K562 (cell line): ENCODE measurements around the gene TM9SF4. TPM values are rescaled to one million over a fixed set of nuclear protein-coding genes. Genes with fewer than 3 reads are reported as not detected.
A peak's percentile ranks its signal among the peaks of the same experiment; 100 is the strongest.

ENCODE experiments used
- ATAC-seq: fragments of 200-7000 bp; cut with Tn5 transposase; 3 replicates; pipeline ENCODE4 v1.9.1; 2020; ENCODE audit warnings: moderate library complexity
- BruUV-seq: library from RNA; stranded (reverse); fragments of 400-500 nt; replicated peaks from 2 replicates; lab custom pipeline; 2021; lab: Mats Ljungman, UMichigan
- CTCF ChIA-PET: fragments of 300-600 bp; formaldehyde crosslinking; extraction: SDS; loops from one replicate; lab custom pipeline; 2021; ENCODE audit warnings: low intra/inter-chr PET ratio; lab: Yijun Ruan, JAX
- POLR2A ChIA-PET: fragments of 300-600, 350-650 bp; sonication (Branson Sonifier 250); formaldehyde crosslinking; extraction: SDS; loops from one replicate; lab custom pipeline; 2021; ENCODE audit warnings: antibody characterized with exemption, inconsistent platforms; lab: Yijun Ruan, JAX
- DNase-seq, 4 experiments: peaks; one replicate each; pipeline versions ENCODE4 v3.0.0 to v3.0.0-alpha.2; 2011 to 2018; ENCODE audit warnings: low spot score in 3 of 4, mixed read lengths in 3 of 4; ENCODE audit errors: extremely low read depth in 1 of 4
- FAIRE-seq: peaks from 2 replicates; lab custom pipeline; 2011; peaks lifted over from hg19 to GRCh38; lab: Jason Lieb, UNC
- H2AFZ ChIP-seq: 2 replicates; pipeline ENCODE4 v1.6.0; 2011; ENCODE audit warnings: low read depth, low read length, control low read depth, inconsistent platforms
- H3K27ac ChIP-seq: fragments of 200-600 bp; 3 replicates; pipeline ENCODE4 v1.8.0; 2011; ENCODE audit warnings: low read depth, mild to moderate bottlenecking, control low read depth, inconsistent platforms, low read length, moderate library complexity, mixed read lengths; ENCODE audit errors: extremely low read depth
- H3K27me3 ChIP-seq, 2 experiments: fragments of 300-600 bp in 1 of 2; 2 replicates in 1 of 2; 3 replicates in 1 of 2; pipeline versions ENCODE4 v1.6.0 to v1.8.0; 2011; ENCODE audit warnings: inconsistent platforms in 2 of 2, low read length in 2 of 2, mild to moderate bottlenecking in 1 of 2, mixed read lengths in 1 of 2, moderate library complexity in 1 of 2; ENCODE audit not compliant: control insufficient read depth in 2 of 2, insufficient read depth in 2 of 2
- H3K36me3 ChIP-seq: fragments of 300-600 bp; 3 replicates; pipeline ENCODE4 v1.8.0; 2011; ENCODE audit warnings: mild to moderate bottlenecking, low read length, inconsistent platforms; ENCODE audit not compliant: control insufficient read depth, insufficient read depth
- H3K4me1 ChIP-seq, 2 experiments: fragments of 200-600 bp in 1 of 2; replicated peaks in 1 of 2; 2 replicates in 1 of 2; 3 replicates in 1 of 2; pipeline versions ENCODE4 v1.5.1 to v1.8.0; 2011; ENCODE audit warnings: inconsistent platforms in 2 of 2, low read length in 2 of 2, mild to moderate bottlenecking in 1 of 2, mixed read lengths in 1 of 2, moderate library complexity in 1 of 2; ENCODE audit not compliant: control insufficient read depth in 2 of 2, insufficient read depth in 2 of 2
- H3K4me2 ChIP-seq: 2 replicates; pipeline ENCODE4 v1.6.1; 2011; ENCODE audit warnings: low read length, control low read depth, inconsistent platforms, mixed read lengths; ENCODE audit not compliant: insufficient read depth
- H3K4me3 ChIP-seq: fragments of 200-600 bp; sonication (generic), shearing (Covaris generic); 2 replicates; pipeline ENCODE4 v1.5.1; 2016; ENCODE audit warnings: control low read depth, inconsistent platforms
- H3K79me2 ChIP-seq: fragments of 200-600 bp; 3 replicates; pipeline ENCODE4 v1.8.0; 2011; ENCODE audit warnings: low read length, inconsistent platforms; ENCODE audit not compliant: control insufficient read depth, insufficient read depth
- H3K9ac ChIP-seq, 2 experiments: 2 replicates each; pipeline versions ENCODE4 v1.6.0 to v1.6.1; 2011; ENCODE audit warnings: low read depth in 2 of 2, low read length in 2 of 2, control low read depth in 1 of 2, inconsistent platforms in 1 of 2, mild to moderate bottlenecking in 1 of 2, mixed read lengths in 1 of 2; ENCODE audit not compliant: insufficient read depth in 1 of 2
- H3K9me1 ChIP-seq: one replicate; pipeline ENCODE4 v1.6.0; 2011; ENCODE audit warnings: inconsistent platforms, mild to moderate bottlenecking, low read length, moderate library complexity; ENCODE audit not compliant: control insufficient read depth, insufficient read depth
- H3K9me3 ChIP-seq: replicated peaks from 2 replicates; pipeline ENCODE4 v1.5.1; 2011; ENCODE audit warnings: low read depth, low read length, inconsistent platforms; ENCODE audit not compliant: control insufficient read depth, insufficient read depth
- H4K20me1 ChIP-seq: replicated peaks from 2 replicates; pipeline ENCODE4 v1.6.1; 2011; ENCODE audit warnings: low read length, inconsistent platforms, mixed read lengths; ENCODE audit not compliant: control insufficient read depth, insufficient read depth
- ARID3A ChIP-seq: IDR thresholded peaks from 2 replicates; pipeline ENCODE4 v1.6.1; 2012; ENCODE audit warnings: low read depth, low read length, improper control_type of control experiment, borderline replicate concordance
- CEBPB ChIP-seq: fragments of 450-650 bp; IDR thresholded peaks from 2 replicates; pipeline ENCODE4 v1.6.1; 2016; ENCODE audit warnings: missing genetic modification characterization, missing compliant biosample characterization
- NR3C1 ChIP-seq: sonication (generic); formaldehyde crosslinking; IDR thresholded peaks from 2 replicates; pipeline ENCODE4 v1.8.1; 2022; ENCODE audit warnings: missing genetic modification reagents
- PATZ1 ChIP-seq: fragments of 250-450 bp; sonication (Bioruptor Pico); IDR thresholded peaks from 2 replicates; pipeline ENCODE4 v1.5.0; 2020; ENCODE audit warnings: mild to moderate bottlenecking, borderline replicate concordance
- WGBS: fragments of 100-300 bp; shearing (Covaris generic); methylation state at CpG from one replicate; pipeline ENCODE4 v1.1.6; 2016; ENCODE audit warnings: low coverage, mixed read lengths; ENCODE audit not compliant: insufficient coverage; ENCODE audit errors: missing lambda C conversion rate; 5-methylcytosine and 5-hydroxymethylcytosine counted together
- in situ Hi-C: fragments of 300-500 bp; cut with MboI; formaldehyde crosslinking; loops from 4 replicates; pipeline ENCODE4 v1.15.0; 2018; ENCODE audit warnings: inconsistent platforms, mixed read lengths
- intact Hi-C: fragments of 100-400 bp; cut with micrococcal nuclease; formaldehyde crosslinking; loops from 2 replicates; pipeline ENCODE4 v1.14.2; 2022
- polyA plus RNA-seq, 8 experiments: library from polyadenylated mRNA; depleted of rRNA in 4 of 8; stranded (reverse) in 5 of 8; unstranded in 3 of 8; fragments of >200 nt; fragmentation: Nextera tagmentation in 2 of 8; fragmentation: Illumina TruSeq in 1 of 8; extraction: Ambion mirVana in 2 of 8; extraction: Trizol in 1 of 8; gene quantifications; 2 replicates each; pipeline versions ENCODE4 v1.2.1 to v1.2.3, GENCODE V29; 2011 to 2014; ENCODE audit warnings: inconsistent platforms in 1 of 8, missing spikeins in 1 of 8
- total RNA-seq, 7 experiments: library from RNA; depleted of rRNA in 6 of 7; stranded (reverse); fragments of >200 nt in 6 of 7; fragmentation: Illumina TruSeq in 2 of 7; extraction: Trizol in 2 of 7; gene quantifications; 2 replicates each; pipeline versions ENCODE4 v1.2.1 to v1.2.3, GENCODE V29; 2011 to 2021; ENCODE audit warnings: low replicate concordance in 1 of 7

The TM9SF4 gene
- total and polyA plus RNA-seq, 9 of the 15 experiments (the other 6 are each of a cell fraction or from before 2014, with no cell fraction given) = 14.5 to 46.3 (median 26.9) TPM

GRCh38 chr20:32113591-32114260 lies 4.2 kb downstream of the TM9SF4 start:
- TF ChIP-seq PATZ1 (CRISPR knock-in tag) (no peak), NR3C1 (CRISPR knock-in tag) (no peak), ARID3A (no peak), CEBPB (tag) (peak; percentile 26)
- peaks cover 84% of the 10 kb centered on the region for H3K79me2 ChIP-seq
- no peak overlapping the region for H2AFZ ChIP-seq
- peaks cover 3 to 12% of the 10 kb centered on the region in 2 experiments; a peak in 3 of 5 replicates for H3K4me1 ChIP-seq
- no peak overlapping the region for H3K4me3 ChIP-seq
- peaks cover 25% of the 10 kb centered on the region; the same call in 1 of the 2 replicates for H4K20me1 ChIP-seq
- peaks cover 29% of the 10 kb centered on the region for H3K36me3 ChIP-seq
- no peaks in the 10 kb centered on the region for H3K27me3 ChIP-seq
- no peaks in the 10 kb centered on the region for H3K9me1 ChIP-seq
- FAIRE-seq (no peak), ATAC-seq (no peak), DNase-seq (no peak)
- H3K9me3 ChIP-seq = no peaks in the 10 kb centered on the region; the same call in 1 of the 2 replicates
- H3K9ac ChIP-seq = no peak overlapping the region
- H3K27ac ChIP-seq = no peak overlapping the region
- POLR2A ChIA-PET = interaction anchor here (0.6 to 1.5 kb wide), 2 partner anchors 12 to 71 kb away, joined by 3 read pairs; no protein-coding TSS in a partner anchor
- intact Hi-C loops = no loop called here
- no peak overlapping the region for H3K4me2 ChIP-seq
- in situ Hi-C loops = no loop called here
- no TSS peak for BruUV-seq
- CTCF ChIA-PET = no interaction called here
- WGBS = 84% methylated on average over 2 of the region's 2 CpGs
